Liver (tissue), 9 donors: Measurements from ENCODE around the gene MALRD1. TPM values are rescaled to one million over a fixed set of nuclear protein-coding genes. Genes with fewer than 3 reads are reported as not detected.

Experiments used
- DNase-seq: peaks from one replicate; pipeline ENCODE4 v3.0.0-alpha.2; 2017; ENCODE audit warnings: low spot score
- H3K27ac ChIP-seq, 2 donors: one replicate each; pipeline ENCODE4 v1.7.0; 2013; ENCODE audit warnings: inconsistent platforms in 2 of 2, low read length in 2 of 2, control low read depth in 1 of 2, low read depth in 1 of 2, mild to moderate bottlenecking in 1 of 2
- H3K27me3 ChIP-seq, 4 donors: one replicate each; pipeline versions ENCODE4 v1.6.1 to v1.7.0; 2013; ENCODE audit warnings: low read length in 3 of 4, inconsistent platforms in 1 of 4, mild to moderate bottlenecking in 1 of 4, moderate library complexity in 1 of 4; ENCODE audit not compliant: control insufficient read depth in 4 of 4, insufficient read depth in 4 of 4
- H3K36me3 ChIP-seq, 4 donors: one replicate each; pipeline versions ENCODE4 v1.6.1 to v1.7.0; 2013; ENCODE audit warnings: low read length in 3 of 4, mild to moderate bottlenecking in 3 of 4, low read depth in 1 of 4, moderate library complexity in 1 of 4; ENCODE audit not compliant: control insufficient read depth in 4 of 4, insufficient read depth in 3 of 4
- H3K4me1 ChIP-seq, 4 donors: one replicate each; pipeline versions ENCODE4 v1.6.1 to v1.7.0; 2013; ENCODE audit warnings: low read length in 3 of 4, mild to moderate bottlenecking in 3 of 4, moderate library complexity in 1 of 4; ENCODE audit not compliant: control insufficient read depth in 4 of 4, insufficient read depth in 4 of 4
- H3K4me3 ChIP-seq, 3 donors: one replicate each; pipeline versions ENCODE4 v1.6.1 to v1.7.0; 2013; ENCODE audit warnings: low read length in 3 of 3, control low read depth in 1 of 3, low read depth in 1 of 3, mild to moderate bottlenecking in 1 of 3
- H3K9ac ChIP-seq, 2 donors: one replicate each; pipeline ENCODE4 v1.7.0; 2013; ENCODE audit warnings: low read length in 2 of 2, mild to moderate bottlenecking in 2 of 2, moderate library complexity in 2 of 2, control low read depth in 1 of 2, low read depth in 1 of 2
- H3K9me3 ChIP-seq, 4 donors: one replicate each; pipeline versions ENCODE4 v1.6.1 to v1.7.0; 2013; ENCODE audit warnings: low read length in 3 of 4; ENCODE audit not compliant: control insufficient read depth in 4 of 4
- EGR1 ChIP-seq, 2 donors: IDR thresholded peaks; 2 replicates each; pipeline ENCODE4 v1.6.1; 2016 to 2018; ENCODE audit warnings: antibody characterized with exemption in 2 of 2, low read depth in 2 of 2
- FOXA1 ChIP-seq: IDR thresholded peaks from 2 replicates; pipeline ENCODE4 v1.6.1; 2016; ENCODE audit warnings: antibody characterized with exemption
- FOXA2 ChIP-seq: IDR thresholded peaks from 2 replicates; pipeline ENCODE4 v1.6.1; 2016; ENCODE audit warnings: antibody characterized with exemption
- GABPA ChIP-seq, 2 donors: IDR thresholded peaks in 1 of 2; conservative IDR thresholded peaks in 1 of 2; 2 replicates each; pipeline ENCODE4 v1.6.1; 2016; ENCODE audit warnings: antibody characterized with exemption in 2 of 2, mild to moderate bottlenecking in 1 of 2, moderate library complexity in 1 of 2
- HNF4A ChIP-seq, 2 donors: conservative IDR thresholded peaks; 2 replicates each; pipeline ENCODE4 v1.6.1; 2016; ENCODE audit warnings: antibody characterized with exemption in 2 of 2, mild to moderate bottlenecking in 2 of 2
- HNF4G ChIP-seq: IDR thresholded peaks from 2 replicates; pipeline ENCODE4 v1.6.1; 2016; ENCODE audit warnings: antibody characterized with exemption
- JUND ChIP-seq, 2 donors: IDR thresholded peaks; 2 replicates each; pipeline ENCODE4 v1.6.1; 2016; ENCODE audit warnings: antibody characterized with exemption in 2 of 2
- NR2F2 ChIP-seq: IDR thresholded peaks from 2 replicates; pipeline ENCODE4 v1.6.1; 2016; ENCODE audit warnings: antibody characterized with exemption
- RAD21 ChIP-seq, 2 donors: IDR thresholded peaks; 2 replicates each; pipeline ENCODE4 v1.6.1; 2016; ENCODE audit warnings: antibody characterized with exemption in 2 of 2, mild to moderate bottlenecking in 2 of 2
- RXRA ChIP-seq, 2 donors: IDR thresholded peaks; 2 replicates each; pipeline ENCODE4 v1.6.1; 2017 to 2018; ENCODE audit warnings: antibody characterized with exemption in 2 of 2, mild to moderate bottlenecking in 1 of 2
- SP1 ChIP-seq: IDR thresholded peaks from 2 replicates; pipeline ENCODE4 v1.6.1; 2018; ENCODE audit warnings: antibody characterized with exemption, mild to moderate bottlenecking
- YY1 ChIP-seq: IDR thresholded peaks from 2 replicates; pipeline ENCODE4 v1.6.1; 2016; ENCODE audit warnings: antibody characterized with exemption, mild to moderate bottlenecking
- WGBS: extraction: QIAGEN DNeasy Blood & Tissue Kit; methylation state at CpG from one replicate; pipeline ENCODE4 v1.1.7; 2013; 5-methylcytosine and 5-hydroxymethylcytosine counted together
- polyA plus RNA-seq, 2 donors: library from polyadenylated mRNA; stranded (reverse) in 1 of 2; unstranded in 1 of 2; fragments of 200-250 nt in 1 of 2; fragments of >200 nt in 1 of 2; fragmentation: Nextera tagmentation in 1 of 2; extraction: Ambion mirVana in 1 of 2; gene quantifications; one replicate each; pipeline versions ENCODE4 v1.2.1 to v1.2.3, GENCODE V29; 2013 to 2015
- total RNA-seq, 2 donors: library from RNA; depleted of rRNA; stranded (reverse); fragments of >200 nt; gene quantifications; one replicate each; pipeline ENCODE4 v1.2.3, GENCODE V29; 2014
- TF ChIP-seq, protein P1 (sequence below): IDR thresholded peaks from 2 replicates; pipeline ENCODE4 v1.6.1; 2016; ENCODE audit warnings: antibody characterized with exemption
- TF ChIP-seq, protein P2 (sequence below): IDR thresholded peaks from 2 replicates; pipeline ENCODE4 v1.6.1; 2016; ENCODE audit warnings: antibody characterized with exemption
- TF ChIP-seq, protein P3 (sequence below): IDR thresholded peaks from 2 replicates; pipeline ENCODE4 v1.6.1; 2016; ENCODE audit warnings: antibody characterized with exemption, mild to moderate bottlenecking
- TF ChIP-seq, protein P4 (sequence below): IDR thresholded peaks from 2 replicates; pipeline ENCODE4 v1.6.1; 2016; ENCODE audit warnings: antibody characterized with exemption
- TF ChIP-seq, protein P5 (sequence below): fragments of 150-350 bp; IDR thresholded peaks from 2 replicates; pipeline ENCODE4 v1.5.1; 2017; ENCODE audit warnings: improper control_type of control experiment, low read depth, low read length; ENCODE audit not compliant: missing input control
- donor health status: healthy.
- donor health status: healthy.
- donor health status: healthy.
- donor health status: healthy.
- donor health status: healthy.

Gene MALRD1
- total and polyA plus RNA-seq, 4 donors, result 0.37 to 0.59 TPM; not detected in 2

DNA sequence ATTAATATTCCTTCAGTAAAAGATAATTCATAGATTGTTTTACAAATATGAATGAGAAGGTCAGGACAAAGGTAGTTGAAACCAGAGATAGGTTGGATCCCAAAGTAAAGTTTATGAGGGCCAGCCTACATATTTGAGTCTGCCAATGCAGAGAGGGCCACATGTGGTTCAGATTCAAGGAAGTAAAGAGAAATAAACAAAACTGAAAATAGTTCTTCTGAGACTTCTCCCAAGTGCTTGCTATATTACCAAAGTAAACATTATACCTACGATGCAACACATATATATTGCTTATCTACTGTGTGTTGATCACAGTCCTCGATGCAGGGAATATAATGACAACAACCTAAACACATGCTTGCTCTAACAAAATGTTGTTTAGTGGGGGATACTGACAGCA, 109.8 kb downstream of the MALRD1 start:
- Histone ChIP-seq H3K36me3 (no peaks in the 10 kb centered on the region), H3K9ac (no peak overlapping the region), H3K9me3 (no peaks in the 10 kb centered on the region), H3K4me1 (no peaks in the 10 kb centered on the region), H3K27me3 (no peaks in the 10 kb centered on the region), H3K27ac (no peak overlapping the region), H3K4me3 (no peak overlapping the region)
- 61% methylated on average over 2 of the region's 2 CpGs for WGBS
- TF ChIP-seq RXRA (IDR thresholded peaks at IDR 0.05) (no peak), FOXA2 (no peak), JUND (IDR thresholded peaks at IDR 0.05) (no peak), FOXA1 (no peak), EGR1 (IDR thresholded peaks at IDR 0.05; ENCODE audit: low read depth in 2 of 2) (no peak), HNF4A (conservative IDR thresholded peaks at IDR 0.05) (no peak), GABPA (IDR thresholded peaks at IDR 0.05 in 1 of 2, conservative IDR thresholded peaks at IDR 0.05 in 1 of 2) (no peak), YY1 (no peak), HNF4G (no peak), SP1 (no peak), RAD21 (IDR thresholded peaks at IDR 0.05) (no peak), NR2F2 (no peak)
- TF ChIP-seq, protein P1, sequence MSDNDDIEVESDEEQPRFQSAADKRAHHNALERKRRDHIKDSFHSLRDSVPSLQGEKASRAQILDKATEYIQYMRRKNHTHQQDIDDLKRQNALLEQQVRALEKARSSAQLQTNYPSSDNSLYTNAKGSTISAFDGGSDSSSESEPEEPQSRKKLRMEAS, result no peak
- TF ChIP-seq, protein P2, sequence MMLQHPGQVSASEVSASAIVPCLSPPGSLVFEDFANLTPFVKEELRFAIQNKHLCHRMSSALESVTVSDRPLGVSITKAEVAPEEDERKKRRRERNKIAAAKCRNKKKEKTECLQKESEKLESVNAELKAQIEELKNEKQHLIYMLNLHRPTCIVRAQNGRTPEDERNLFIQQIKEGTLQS, result no peak
- TF ChIP-seq, protein P3, sequence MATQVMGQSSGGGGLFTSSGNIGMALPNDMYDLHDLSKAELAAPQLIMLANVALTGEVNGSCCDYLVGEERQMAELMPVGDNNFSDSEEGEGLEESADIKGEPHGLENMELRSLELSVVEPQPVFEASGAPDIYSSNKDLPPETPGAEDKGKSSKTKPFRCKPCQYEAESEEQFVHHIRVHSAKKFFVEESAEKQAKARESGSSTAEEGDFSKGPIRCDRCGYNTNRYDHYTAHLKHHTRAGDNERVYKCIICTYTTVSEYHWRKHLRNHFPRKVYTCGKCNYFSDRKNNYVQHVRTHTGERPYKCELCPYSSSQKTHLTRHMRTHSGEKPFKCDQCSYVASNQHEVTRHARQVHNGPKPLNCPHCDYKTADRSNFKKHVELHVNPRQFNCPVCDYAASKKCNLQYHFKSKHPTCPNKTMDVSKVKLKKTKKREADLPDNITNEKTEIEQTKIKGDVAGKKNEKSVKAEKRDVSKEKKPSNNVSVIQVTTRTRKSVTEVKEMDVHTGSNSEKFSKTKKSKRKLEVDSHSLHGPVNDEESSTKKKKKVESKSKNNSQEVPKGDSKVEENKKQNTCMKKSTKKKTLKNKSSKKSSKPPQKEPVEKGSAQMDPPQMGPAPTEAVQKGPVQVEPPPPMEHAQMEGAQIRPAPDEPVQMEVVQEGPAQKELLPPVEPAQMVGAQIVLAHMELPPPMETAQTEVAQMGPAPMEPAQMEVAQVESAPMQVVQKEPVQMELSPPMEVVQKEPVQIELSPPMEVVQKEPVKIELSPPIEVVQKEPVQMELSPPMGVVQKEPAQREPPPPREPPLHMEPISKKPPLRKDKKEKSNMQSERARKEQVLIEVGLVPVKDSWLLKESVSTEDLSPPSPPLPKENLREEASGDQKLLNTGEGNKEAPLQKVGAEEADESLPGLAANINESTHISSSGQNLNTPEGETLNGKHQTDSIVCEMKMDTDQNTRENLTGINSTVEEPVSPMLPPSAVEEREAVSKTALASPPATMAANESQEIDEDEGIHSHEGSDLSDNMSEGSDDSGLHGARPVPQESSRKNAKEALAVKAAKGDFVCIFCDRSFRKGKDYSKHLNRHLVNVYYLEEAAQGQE, result no peak
- TF ChIP-seq, protein P4, sequence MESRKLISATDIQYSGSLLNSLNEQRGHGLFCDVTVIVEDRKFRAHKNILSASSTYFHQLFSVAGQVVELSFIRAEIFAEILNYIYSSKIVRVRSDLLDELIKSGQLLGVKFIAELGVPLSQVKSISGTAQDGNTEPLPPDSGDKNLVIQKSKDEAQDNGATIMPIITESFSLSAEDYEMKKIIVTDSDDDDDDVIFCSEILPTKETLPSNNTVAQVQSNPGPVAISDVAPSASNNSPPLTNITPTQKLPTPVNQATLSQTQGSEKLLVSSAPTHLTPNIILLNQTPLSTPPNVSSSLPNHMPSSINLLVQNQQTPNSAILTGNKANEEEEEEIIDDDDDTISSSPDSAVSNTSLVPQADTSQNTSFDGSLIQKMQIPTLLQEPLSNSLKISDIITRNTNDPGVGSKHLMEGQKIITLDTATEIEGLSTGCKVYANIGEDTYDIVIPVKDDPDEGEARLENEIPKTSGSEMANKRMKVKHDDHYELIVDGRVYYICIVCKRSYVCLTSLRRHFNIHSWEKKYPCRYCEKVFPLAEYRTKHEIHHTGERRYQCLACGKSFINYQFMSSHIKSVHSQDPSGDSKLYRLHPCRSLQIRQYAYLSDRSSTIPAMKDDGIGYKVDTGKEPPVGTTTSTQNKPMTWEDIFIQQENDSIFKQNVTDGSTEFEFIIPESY, result no peak
- TF ChIP-seq, protein P5, sequence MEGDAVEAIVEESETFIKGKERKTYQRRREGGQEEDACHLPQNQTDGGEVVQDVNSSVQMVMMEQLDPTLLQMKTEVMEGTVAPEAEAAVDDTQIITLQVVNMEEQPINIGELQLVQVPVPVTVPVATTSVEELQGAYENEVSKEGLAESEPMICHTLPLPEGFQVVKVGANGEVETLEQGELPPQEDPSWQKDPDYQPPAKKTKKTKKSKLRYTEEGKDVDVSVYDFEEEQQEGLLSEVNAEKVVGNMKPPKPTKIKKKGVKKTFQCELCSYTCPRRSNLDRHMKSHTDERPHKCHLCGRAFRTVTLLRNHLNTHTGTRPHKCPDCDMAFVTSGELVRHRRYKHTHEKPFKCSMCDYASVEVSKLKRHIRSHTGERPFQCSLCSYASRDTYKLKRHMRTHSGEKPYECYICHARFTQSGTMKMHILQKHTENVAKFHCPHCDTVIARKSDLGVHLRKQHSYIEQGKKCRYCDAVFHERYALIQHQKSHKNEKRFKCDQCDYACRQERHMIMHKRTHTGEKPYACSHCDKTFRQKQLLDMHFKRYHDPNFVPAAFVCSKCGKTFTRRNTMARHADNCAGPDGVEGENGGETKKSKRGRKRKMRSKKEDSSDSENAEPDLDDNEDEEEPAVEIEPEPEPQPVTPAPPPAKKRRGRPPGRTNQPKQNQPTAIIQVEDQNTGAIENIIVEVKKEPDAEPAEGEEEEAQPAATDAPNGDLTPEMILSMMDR, result no peak
- no peak for DNase-seq

DNA sequence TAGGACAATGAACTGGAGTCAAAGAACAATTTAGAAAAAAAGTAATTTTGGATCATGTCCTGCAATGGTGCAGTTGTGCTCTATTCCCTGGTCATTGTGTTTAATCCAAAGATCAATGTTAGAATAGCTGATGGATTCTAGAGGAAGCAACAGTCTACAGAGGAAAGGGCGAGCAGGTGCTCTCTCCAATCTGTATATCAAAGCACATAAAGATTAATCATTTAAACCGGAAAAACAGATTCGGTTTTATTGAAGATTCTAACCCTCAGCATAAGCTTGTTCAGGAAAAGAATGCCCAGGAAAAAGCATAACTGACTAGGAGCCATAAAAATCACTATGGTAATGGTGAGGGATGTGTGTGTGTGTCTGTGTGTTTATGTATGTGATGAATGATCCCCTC, 110.3 kb downstream of the MALRD1 start:
- H3K36me3 ChIP-seq, result no peaks in the 10 kb centered on the region
- WGBS, result 69% methylated on average over 3 of the region's 3 CpGs
- no peak for DNase-seq
- no peak overlapping the region for H3K4me3 ChIP-seq
- H3K27me3 ChIP-seq, result no peaks in the 10 kb centered on the region
- H3K9me3 ChIP-seq, result no peaks in the 10 kb centered on the region
- H3K4me1 ChIP-seq, result no peaks in the 10 kb centered on the region
- H3K27ac ChIP-seq, result no peak overlapping the region
- no peak overlapping the region for H3K9ac ChIP-seq
- no peak for TF ChIP-seq YY1
- TF ChIP-seq, protein P3, result no peak
- TF ChIP-seq HNF4A (conservative IDR thresholded peaks at IDR 0.05), result no peak
- TF ChIP-seq RXRA (IDR thresholded peaks at IDR 0.05), result no peak
- TF ChIP-seq NR2F2, result no peak
- TF ChIP-seq RAD21 (IDR thresholded peaks at IDR 0.05), result no peak
- no peak for TF ChIP-seq FOXA1
- no peak for TF ChIP-seq EGR1 (IDR thresholded peaks at IDR 0.05; ENCODE audit: low read depth in 2 of 2)
- TF ChIP-seq, protein P1, result no peak
- TF ChIP-seq, protein P4, result no peak
- no peak for TF ChIP-seq FOXA2
- TF ChIP-seq GABPA (IDR thresholded peaks at IDR 0.05 in 1 of 2, conservative IDR thresholded peaks at IDR 0.05 in 1 of 2), result no peak
